GM06990 (cell line): ENCODE measurements around the gene TSGA10.
"Not testable (repeated sequence)": the region's sequence is repeated elsewhere in the genome, so short reads cannot be mapped to it uniquely, and the experiment has no call there.

ENCODE experiments used
- DNase-seq: peaks from one replicate; pipeline ENCODE4 v3.0.0-alpha.2; 2011; ENCODE audit not compliant: insufficient read length; ENCODE audit errors: extremely low read depth
- H3K27me3 ChIP-seq: replicated peaks from 2 replicates; pipeline ENCODE4 v1.6.0; 2011; ENCODE audit warnings: low read length; ENCODE audit not compliant: control insufficient read depth, insufficient read depth
- H3K36me3 ChIP-seq: 2 replicates; pipeline ENCODE4 v1.5.1; 2011; ENCODE audit warnings: low read length; ENCODE audit not compliant: control insufficient read depth, insufficient read depth
- H3K4me3 ChIP-seq: replicated peaks from 2 replicates; pipeline ENCODE4 v1.5.1; 2011; ENCODE audit warnings: low read depth, mild to moderate bottlenecking, control low read depth, low read length
- CTCF ChIP-seq: IDR thresholded peaks from 2 replicates; pipeline ENCODE4 v1.5.1; 2011; ENCODE audit warnings: low read length, control low read depth, mild to moderate bottlenecking, inconsistent platforms; ENCODE audit not compliant: insufficient read depth, poor library complexity, severe bottlenecking

The TSGA10 gene

GRCh38 chr2:99000708-99001107 is 154.0 kb downstream of the TSGA10 start:
- no peak overlapping the region for H3K4me3 ChIP-seq
- H3K36me3 ChIP-seq, result no peaks in the 10 kb centered on the region
- no peak for DNase-seq
- no peaks in the 10 kb centered on the region for H3K27me3 ChIP-seq
- no peak for TF ChIP-seq CTCF

GRCh38 chr2:98988695-98989094 is 166.0 kb downstream of the TSGA10 start:
- H3K36me3 ChIP-seq, DNase-seq, H3K27me3 ChIP-seq, H3K4me3 ChIP-seq: not testable (repeated sequence)

- DNase-seq, result no peak
Observed at GRCh38 chr2:98985905-98986666, 168.7 kb downstream of the TSGA10 start.

GRCh38 chr2:98975611-98976010 is 179.1 kb downstream of the TSGA10 start:
- no peak overlapping the region for H3K4me3 ChIP-seq
- no peak for DNase-seq
- TF ChIP-seq CTCF, result no peak

More at GRCh38 chr2:98985905-98986666, 168.7 kb downstream of the TSGA10 start:
- TF ChIP-seq CTCF, result no peak
- H3K36me3 ChIP-seq, result no peaks in the 10 kb centered on the region
- H3K4me3 ChIP-seq, result no peak overlapping the region
- H3K27me3 ChIP-seq, result no peaks in the 10 kb centered on the region

GRCh38 chr2:98972582-98973167 is 182.1 kb downstream of the TSGA10 start:
- no peak for TF ChIP-seq CTCF
- Histone ChIP-seq H3K4me3 (no peak overlapping the region), H3K27me3 (no peaks in the 10 kb centered on the region), H3K36me3 (no peaks in the 10 kb centered on the region)
- no peak for DNase-seq

More at GRCh38 chr2:98975611-98976010, 179.1 kb downstream of the TSGA10 start:
- Histone ChIP-seq H3K36me3 (no peaks in the 10 kb centered on the region), H3K27me3 (no peaks in the 10 kb centered on the region)

- no peak for TF ChIP-seq CTCF
- Histone ChIP-seq H3K36me3 (no peaks in the 10 kb centered on the region), H3K27me3 (no peaks in the 10 kb centered on the region), H3K4me3 (no peak overlapping the region)
- DNase-seq, result no peak
Observed at GRCh38 chr2:98959810-98960507, 194.8 kb downstream of the TSGA10 start.
